Measurements from ENCODE around the gene SUPT7L. TPM values are rescaled to one million over a fixed set of nuclear protein-coding genes. Genes with fewer than 3 reads are reported as not detected.

The SUPT7L gene
- total and polyA plus RNA-seq, 2 of the 13 experiments (the other 11 are each of a cell fraction or from before 2014, with no cell fraction given), result 32.9 to 77.5 TPM

DNA sequence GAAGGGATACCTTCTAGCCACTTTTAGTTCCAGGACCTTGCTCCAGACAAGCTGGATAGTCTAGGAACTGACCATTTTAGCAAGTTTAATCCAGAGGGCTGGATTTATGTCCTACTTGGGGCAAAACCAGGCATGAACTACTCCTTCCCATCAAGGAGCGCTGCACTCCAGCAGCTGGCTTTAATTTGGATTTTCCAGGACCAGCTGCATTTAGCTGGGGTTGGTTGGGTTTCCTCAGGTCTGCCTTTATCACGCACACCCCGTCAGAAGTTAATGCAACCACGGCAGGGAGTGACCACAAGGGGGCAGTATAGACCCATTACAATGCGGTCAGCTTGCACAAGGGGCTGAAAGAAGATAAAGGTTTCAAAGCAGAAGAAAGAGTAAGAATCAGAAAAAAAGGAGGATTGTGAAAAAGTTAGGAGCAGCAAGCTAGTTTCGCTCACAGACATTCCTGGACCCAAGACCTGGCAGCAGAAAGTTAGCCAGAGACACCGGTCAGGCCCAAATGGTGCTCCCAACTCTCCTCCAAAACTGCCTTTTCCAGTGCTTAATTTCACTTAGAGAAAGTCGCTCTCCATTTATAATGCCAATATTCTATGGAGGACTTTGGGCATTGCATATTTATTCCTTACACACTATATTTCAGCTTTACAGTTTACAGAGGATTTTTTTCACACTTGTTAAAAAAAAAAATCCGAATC lies 40.4 kb upstream of the SUPT7L start (continued):
- TF ChIP-seq, protein P1, sequence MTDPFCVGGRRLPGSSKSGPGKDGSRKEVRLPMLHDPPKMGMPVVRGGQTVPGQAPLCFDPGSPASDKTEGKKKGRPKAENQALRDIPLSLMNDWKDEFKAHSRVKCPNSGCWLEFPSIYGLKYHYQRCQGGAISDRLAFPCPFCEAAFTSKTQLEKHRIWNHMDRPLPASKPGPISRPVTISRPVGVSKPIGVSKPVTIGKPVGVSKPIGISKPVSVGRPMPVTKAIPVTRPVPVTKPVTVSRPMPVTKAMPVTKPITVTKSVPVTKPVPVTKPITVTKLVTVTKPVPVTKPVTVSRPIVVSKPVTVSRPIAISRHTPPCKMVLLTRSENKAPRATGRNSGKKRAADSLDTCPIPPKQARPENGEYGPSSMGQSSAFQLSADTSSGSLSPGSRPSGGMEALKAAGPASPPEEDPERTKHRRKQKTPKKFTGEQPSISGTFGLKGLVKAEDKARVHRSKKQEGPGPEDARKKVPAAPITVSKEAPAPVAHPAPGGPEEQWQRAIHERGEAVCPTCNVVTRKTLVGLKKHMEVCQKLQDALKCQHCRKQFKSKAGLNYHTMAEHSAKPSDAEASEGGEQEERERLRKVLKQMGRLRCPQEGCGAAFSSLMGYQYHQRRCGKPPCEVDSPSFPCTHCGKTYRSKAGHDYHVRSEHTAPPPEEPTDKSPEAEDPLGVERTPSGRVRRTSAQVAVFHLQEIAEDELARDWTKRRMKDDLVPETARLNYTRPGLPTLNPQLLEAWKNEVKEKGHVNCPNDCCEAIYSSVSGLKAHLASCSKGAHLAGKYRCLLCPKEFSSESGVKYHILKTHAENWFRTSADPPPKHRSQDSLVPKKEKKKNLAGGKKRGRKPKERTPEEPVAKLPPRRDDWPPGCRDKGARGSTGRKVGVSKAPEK (CRISPR knock-in tag; IDR thresholded peaks at IDR 0.05; ENCODE audit: borderline replicate concordance), result no peak
- TF ChIP-seq, protein P2, sequence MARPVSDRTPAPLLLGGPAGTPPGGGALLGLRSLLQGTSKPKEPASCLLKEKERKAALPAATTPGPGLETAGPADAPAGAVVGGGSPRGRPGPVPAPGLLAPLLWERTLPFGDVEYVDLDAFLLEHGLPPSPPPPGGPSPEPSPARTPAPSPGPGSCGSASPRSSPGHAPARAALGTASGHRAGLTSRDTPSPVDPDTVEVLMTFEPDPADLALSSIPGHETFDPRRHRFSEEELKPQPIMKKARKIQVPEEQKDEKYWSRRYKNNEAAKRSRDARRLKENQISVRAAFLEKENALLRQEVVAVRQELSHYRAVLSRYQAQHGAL (CRISPR knock-in tag; IDR thresholded peaks at IDR 0.05; ENCODE audit: not compliant biosample characterization), result peak; percentile 57
- no peak for TF ChIP-seq NFIB (CRISPR knock-in tag; IDR thresholded peaks at IDR 0.05; ENCODE audit: borderline replicate concordance)
- TF ChIP-seq, protein P3, sequence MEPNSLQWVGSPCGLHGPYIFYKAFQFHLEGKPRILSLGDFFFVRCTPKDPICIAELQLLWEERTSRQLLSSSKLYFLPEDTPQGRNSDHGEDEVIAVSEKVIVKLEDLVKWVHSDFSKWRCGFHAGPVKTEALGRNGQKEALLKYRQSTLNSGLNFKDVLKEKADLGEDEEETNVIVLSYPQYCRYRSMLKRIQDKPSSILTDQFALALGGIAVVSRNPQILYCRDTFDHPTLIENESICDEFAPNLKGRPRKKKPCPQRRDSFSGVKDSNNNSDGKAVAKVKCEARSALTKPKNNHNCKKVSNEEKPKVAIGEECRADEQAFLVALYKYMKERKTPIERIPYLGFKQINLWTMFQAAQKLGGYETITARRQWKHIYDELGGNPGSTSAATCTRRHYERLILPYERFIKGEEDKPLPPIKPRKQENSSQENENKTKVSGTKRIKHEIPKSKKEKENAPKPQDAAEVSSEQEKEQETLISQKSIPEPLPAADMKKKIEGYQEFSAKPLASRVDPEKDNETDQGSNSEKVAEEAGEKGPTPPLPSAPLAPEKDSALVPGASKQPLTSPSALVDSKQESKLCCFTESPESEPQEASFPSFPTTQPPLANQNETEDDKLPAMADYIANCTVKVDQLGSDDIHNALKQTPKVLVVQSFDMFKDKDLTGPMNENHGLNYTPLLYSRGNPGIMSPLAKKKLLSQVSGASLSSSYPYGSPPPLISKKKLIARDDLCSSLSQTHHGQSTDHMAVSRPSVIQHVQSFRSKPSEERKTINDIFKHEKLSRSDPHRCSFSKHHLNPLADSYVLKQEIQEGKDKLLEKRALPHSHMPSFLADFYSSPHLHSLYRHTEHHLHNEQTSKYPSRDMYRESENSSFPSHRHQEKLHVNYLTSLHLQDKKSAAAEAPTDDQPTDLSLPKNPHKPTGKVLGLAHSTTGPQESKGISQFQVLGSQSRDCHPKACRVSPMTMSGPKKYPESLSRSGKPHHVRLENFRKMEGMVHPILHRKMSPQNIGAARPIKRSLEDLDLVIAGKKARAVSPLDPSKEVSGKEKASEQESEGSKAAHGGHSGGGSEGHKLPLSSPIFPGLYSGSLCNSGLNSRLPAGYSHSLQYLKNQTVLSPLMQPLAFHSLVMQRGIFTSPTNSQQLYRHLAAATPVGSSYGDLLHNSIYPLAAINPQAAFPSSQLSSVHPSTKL (CRISPR knock-in tag; IDR thresholded peaks at IDR 0.05), result 0 out of 2 replicates have a peak, but pooled peaks have one; percentile 48
- TF ChIP-seq ZNF792 (CRISPR knock-in tag; IDR thresholded peaks at IDR 0.05), result 0 out of 2 replicates have a peak, but pooled peaks have one; percentile 29
- TF ChIP-seq, protein P4, sequence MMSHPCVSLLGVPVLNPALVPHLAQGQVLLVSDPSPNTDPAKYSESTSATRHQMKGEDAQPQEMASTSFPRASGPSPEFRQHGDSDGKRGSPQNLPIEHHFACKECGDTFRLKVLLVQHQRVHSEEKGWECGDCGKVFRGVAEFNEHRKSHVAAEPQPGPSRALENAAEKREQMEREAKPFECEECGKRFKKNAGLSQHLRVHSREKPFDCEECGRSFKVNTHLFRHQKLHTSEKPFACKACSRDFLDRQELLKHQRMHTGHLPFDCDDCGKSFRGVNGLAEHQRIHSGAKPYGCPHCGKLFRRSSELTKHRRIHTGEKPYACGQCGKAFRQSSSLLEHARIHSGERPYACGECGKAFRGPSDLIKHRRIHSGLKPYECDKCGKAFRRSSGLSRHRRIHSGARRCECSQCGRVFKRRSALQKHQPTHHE (CRISPR knock-in tag; IDR thresholded peaks at IDR 0.05; ENCODE audit: borderline replicate concordance), result no peak
- no peak for TF ChIP-seq ZNF878 (CRISPR knock-in tag; IDR thresholded peaks at IDR 0.05)
- TF ChIP-seq SIX4 (CRISPR knock-in tag; IDR thresholded peaks at IDR 0.05), result no peak
- no peak for TF ChIP-seq ZNF225 (CRISPR knock-in tag; IDR thresholded peaks at IDR 0.05)
- TF ChIP-seq ZNF446 (CRISPR knock-in tag; IDR thresholded peaks at IDR 0.05), result no peak
- TF ChIP-seq PHB2 (IDR thresholded peaks at IDR 0.05; ENCODE audit: partially characterized antibody), result no peak
- TF ChIP-seq BRCA1 (CRISPR knock-in tag; IDR thresholded peaks at IDR 0.05), result no peak
- peak; percentile 77 for TF ChIP-seq XRCC5 (optimal IDR thresholded peaks at IDR 0.05; ENCODE audit: low read length)
- TF ChIP-seq, protein P5, sequence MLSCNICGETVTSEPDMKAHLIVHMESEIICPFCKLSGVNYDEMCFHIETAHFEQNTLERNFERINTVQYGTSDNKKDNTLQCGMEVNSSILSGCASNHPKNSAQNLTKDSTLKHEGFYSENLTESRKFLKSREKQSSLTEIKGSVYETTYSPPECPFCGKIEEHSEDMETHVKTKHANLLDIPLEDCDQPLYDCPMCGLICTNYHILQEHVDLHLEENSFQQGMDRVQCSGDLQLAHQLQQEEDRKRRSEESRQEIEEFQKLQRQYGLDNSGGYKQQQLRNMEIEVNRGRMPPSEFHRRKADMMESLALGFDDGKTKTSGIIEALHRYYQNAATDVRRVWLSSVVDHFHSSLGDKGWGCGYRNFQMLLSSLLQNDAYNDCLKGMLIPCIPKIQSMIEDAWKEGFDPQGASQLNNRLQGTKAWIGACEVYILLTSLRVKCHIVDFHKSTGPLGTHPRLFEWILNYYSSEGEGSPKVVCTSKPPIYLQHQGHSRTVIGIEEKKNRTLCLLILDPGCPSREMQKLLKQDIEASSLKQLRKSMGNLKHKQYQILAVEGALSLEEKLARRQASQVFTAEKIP (CRISPR knock-in tag; IDR thresholded peaks at IDR 0.05; ENCODE audit: borderline replicate concordance), result no peak
- no peak for TF ChIP-seq IKZF4 (CRISPR knock-in tag; IDR thresholded peaks at IDR 0.05; ENCODE audit: borderline replicate concordance, low read depth, not compliant biosample characterization)
- no peak for TF ChIP-seq SRSF4 (IDR thresholded peaks at IDR 0.05; ENCODE audit: low read depth, low read length, poor library complexity, severe bottlenecking)
- no peak for TF ChIP-seq ZNF101 (CRISPR knock-in tag; IDR thresholded peaks at IDR 0.05; ENCODE audit: borderline replicate concordance, low read depth)
- no peak for TF ChIP-seq ZNF572 (CRISPR knock-in tag; IDR thresholded peaks at IDR 0.05)
